22Rv1 (cell line): ENCODE measurements around the gene SUGCT.

Experiments used
- ZFX ChIP-seq: fragments of 450-650 bp; IDR thresholded peaks from 2 replicates; pipeline ENCODE4 v1.6.1; 2017; ENCODE audit warnings: antibody characterized with exemption, borderline replicate concordance
- TF ChIP-seq, protein P1 (sequence below): fragments of 450-650 bp; IDR thresholded peaks from 2 replicates; pipeline ENCODE4 v1.5.1; 2017; ENCODE audit warnings: mild to moderate bottlenecking

DNA sequence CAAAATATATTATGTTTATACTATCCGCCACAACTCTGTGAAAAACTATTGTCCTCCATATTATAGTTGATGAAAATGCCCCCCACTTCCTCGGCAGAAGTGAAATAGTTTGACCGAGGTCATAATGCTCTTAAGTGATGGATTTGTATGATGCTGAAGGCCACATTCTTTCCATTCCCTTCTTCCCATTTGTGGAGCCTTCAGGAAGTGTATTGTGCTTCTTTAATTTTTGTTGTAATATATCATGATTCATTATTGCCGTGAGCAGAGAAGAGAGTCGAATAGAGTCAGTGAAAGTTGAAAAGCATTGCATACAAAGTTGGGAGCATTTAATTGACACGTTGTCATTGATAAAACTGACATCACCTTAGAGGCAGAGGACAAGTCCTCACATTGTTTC is 460.3 kb downstream of the SUGCT start:
- TF ChIP-seq, protein P1, sequence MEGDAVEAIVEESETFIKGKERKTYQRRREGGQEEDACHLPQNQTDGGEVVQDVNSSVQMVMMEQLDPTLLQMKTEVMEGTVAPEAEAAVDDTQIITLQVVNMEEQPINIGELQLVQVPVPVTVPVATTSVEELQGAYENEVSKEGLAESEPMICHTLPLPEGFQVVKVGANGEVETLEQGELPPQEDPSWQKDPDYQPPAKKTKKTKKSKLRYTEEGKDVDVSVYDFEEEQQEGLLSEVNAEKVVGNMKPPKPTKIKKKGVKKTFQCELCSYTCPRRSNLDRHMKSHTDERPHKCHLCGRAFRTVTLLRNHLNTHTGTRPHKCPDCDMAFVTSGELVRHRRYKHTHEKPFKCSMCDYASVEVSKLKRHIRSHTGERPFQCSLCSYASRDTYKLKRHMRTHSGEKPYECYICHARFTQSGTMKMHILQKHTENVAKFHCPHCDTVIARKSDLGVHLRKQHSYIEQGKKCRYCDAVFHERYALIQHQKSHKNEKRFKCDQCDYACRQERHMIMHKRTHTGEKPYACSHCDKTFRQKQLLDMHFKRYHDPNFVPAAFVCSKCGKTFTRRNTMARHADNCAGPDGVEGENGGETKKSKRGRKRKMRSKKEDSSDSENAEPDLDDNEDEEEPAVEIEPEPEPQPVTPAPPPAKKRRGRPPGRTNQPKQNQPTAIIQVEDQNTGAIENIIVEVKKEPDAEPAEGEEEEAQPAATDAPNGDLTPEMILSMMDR: no peak
- TF ChIP-seq ZFX: no peak
